HCT116 (cell line): ENCODE data around the gene LENG9. TPM values are rescaled to one million over a fixed set of nuclear protein-coding genes. Genes with fewer than 3 reads are reported as not detected.

Source experiments
- ATAC-seq: fragments of 200-7000 bp; cut with Tn5 transposase; 2 replicates; pipeline ENCODE4 v1.9.1; 2020; ENCODE audit warnings: mild to moderate bottlenecking, moderate library complexity
- BruUV-seq: library from RNA; stranded (reverse); fragments of 400-500 nt; replicated peaks from 2 replicates; lab custom pipeline; 2021; lab: Mats Ljungman, UMichigan
- CTCF ChIA-PET: fragments of 300-600 bp; sonication (Branson Sonifier 250); formaldehyde crosslinking; loops from one replicate; lab custom pipeline; 2021; ENCODE audit warnings: antibody characterized with exemption; lab: Charles Lee
- POLR2A ChIA-PET: fragments of 300-600, 350-600 bp; sonication (Branson Sonifier 250); formaldehyde crosslinking; loops from one replicate; lab custom pipeline; 2021; ENCODE audit warnings: antibody characterized with exemption; lab: Charles Lee
- RAD21 ChIA-PET, 2 experiments: fragments of 300-600 bp; sonication (Branson Sonifier 250); formaldehyde crosslinking; loops; one replicate each; lab custom pipeline; 2023; ENCODE audit warnings: low total read pairs in 2 of 2; ENCODE audit not compliant: uncharacterized antibody in 2 of 2, unreplicated experiment in 2 of 2, low non-redundant PET in 1 of 2; lab: Charles Lee
- DNase-seq: peaks from one replicate; pipeline ENCODE4 v3.0.0-alpha.2; 2010; ENCODE audit warnings: low read depth, low spot score
- H2AFZ ChIP-seq: fragments of 200-600 bp; shearing (Covaris generic), sonication (generic); 2 replicates; pipeline ENCODE4 v1.6.1; 2017; ENCODE audit warnings: low read depth, mixed run types, mixed read lengths, antibody characterized with exemption, low read length; ENCODE audit not compliant: poor library complexity, severe bottlenecking
- H3K27ac ChIP-seq: 2 replicates; pipeline ENCODE4 v1.5.1; 2012; ENCODE audit warnings: low read depth, low read length
- H3K27me3 ChIP-seq: fragments of 200-600 bp; sonication (generic); 2 replicates; pipeline ENCODE4 v1.6.1; 2016; ENCODE audit warnings: mixed run types, low read length, mixed read lengths; ENCODE audit not compliant: insufficient read depth
- H3K36me3 ChIP-seq, 2 experiments: fragments of 200-500 bp in 1 of 2; fragments of 200-600 bp in 1 of 2; sonication (Bioruptor generic) in 1 of 2; sonication (generic) in 1 of 2; 2 replicates each; pipeline versions ENCODE4 v1.5.1 to v1.6.1; 2014 to 2016; ENCODE audit warnings: low read length in 2 of 2, inconsistent platforms in 1 of 2, mixed read lengths in 1 of 2, mixed run types in 1 of 2; ENCODE audit not compliant: insufficient read depth in 2 of 2, control insufficient read depth in 1 of 2
- H3K4me1 ChIP-seq, 2 experiments: fragments of 200-600 bp in 1 of 2; sonication (generic) in 1 of 2; 2 replicates each; pipeline versions ENCODE4 v1.5.1 to v1.6.1; 2012 to 2017; ENCODE audit warnings: low read length in 2 of 2, inconsistent platforms in 1 of 2, mild to moderate bottlenecking in 1 of 2, mixed read lengths in 1 of 2, mixed run types in 1 of 2, moderate library complexity in 1 of 2; ENCODE audit not compliant: insufficient read depth in 2 of 2, control insufficient read depth in 1 of 2
- H3K4me2 ChIP-seq: fragments of 200-600 bp; sonication (generic); 2 replicates; pipeline ENCODE4 v1.6.1; 2017; ENCODE audit warnings: mixed run types, low read length, mixed read lengths
- H3K4me3 ChIP-seq, 2 experiments: fragments of 200-600 bp in 1 of 2; sonication (generic) in 1 of 2; replicated peaks in 1 of 2; 2 replicates each; pipeline ENCODE4 v1.5.1; 2011 to 2016; ENCODE audit warnings: low read length in 2 of 2, control low read depth in 1 of 2, low read depth in 1 of 2, mild to moderate bottlenecking in 1 of 2, mixed read lengths in 1 of 2, mixed run types in 1 of 2
- H3K79me2 ChIP-seq: fragments of 200-600 bp; sonication (generic); 2 replicates; pipeline ENCODE4 v1.6.1; 2017; ENCODE audit warnings: mild to moderate bottlenecking, mixed run types, low read length, moderate library complexity, mixed read lengths; ENCODE audit not compliant: insufficient read depth
- H3K9ac ChIP-seq: fragments of 200-600 bp; sonication (generic); 2 replicates; pipeline ENCODE4 v1.6.1; 2016; ENCODE audit warnings: low read length, mixed read lengths
- H3K9me2 ChIP-seq: fragments of 200-600 bp; sonication (generic), shearing (Covaris generic); 2 replicates; pipeline ENCODE4 v1.6.1; 2017; ENCODE audit warnings: mixed run types, mild to moderate bottlenecking, moderate library complexity; ENCODE audit not compliant: insufficient read depth
- H3K9me3 ChIP-seq, 2 experiments: fragments of 200-500 bp in 1 of 2; fragments of 200-600 bp in 1 of 2; sonication (Bioruptor generic) in 1 of 2; sonication (generic) in 1 of 2; 2 replicates each; pipeline ENCODE4 v1.6.1; 2014 to 2017; ENCODE audit warnings: low read length in 2 of 2, mixed read lengths in 2 of 2, inconsistent platforms in 1 of 2, low read depth in 1 of 2, mild to moderate bottlenecking in 1 of 2, mixed run types in 1 of 2, moderate library complexity in 1 of 2; ENCODE audit not compliant: control insufficient read depth in 1 of 2, insufficient read depth in 1 of 2
- H4K20me1 ChIP-seq: fragments of 200-600 bp; sonication (generic), shearing (Covaris generic); 2 replicates; pipeline ENCODE4 v1.6.1; 2017; ENCODE audit warnings: mixed run types, mild to moderate bottlenecking, moderate library complexity; ENCODE audit not compliant: insufficient read depth
- ATF3 ChIP-seq: IDR thresholded peaks from 2 replicates; pipeline ENCODE4 v1.6.1; 2012
- CBX3 ChIP-seq: IDR thresholded peaks from 2 replicates; pipeline ENCODE4 v1.6.1; 2012; ENCODE audit warnings: low read depth
- CTCF ChIP-seq, 3 experiments: fragments of 200-600 bp in 1 of 3; sonication (generic) in 1 of 3; IDR thresholded peaks in 2 of 3; conservative IDR thresholded peaks in 1 of 3; 2 replicates each; pipeline ENCODE4 v1.5.1; 2012 to 2017; ENCODE audit warnings: low read depth in 2 of 3, low read length in 2 of 3, antibody characterized with exemption in 1 of 3, borderline replicate concordance in 1 of 3, control low read depth in 1 of 3, mild to moderate bottlenecking in 1 of 3, mixed read lengths in 1 of 3, mixed run types in 1 of 3, moderate library complexity in 1 of 3; ENCODE audit not compliant: insufficient read depth in 1 of 3
- EGR1 ChIP-seq: IDR thresholded peaks from 2 replicates; pipeline ENCODE4 v1.6.1; 2012; ENCODE audit warnings: low read depth
- EZH2 ChIP-seq: fragments of 200-600 bp; sonication (generic); IDR thresholded peaks from 2 replicates; pipeline ENCODE4 v1.6.1; 2017; ENCODE audit warnings: antibody characterized with exemption, mixed run types
- EZH2phosphoT487 ChIP-seq: fragments of 200-600 bp; IDR thresholded peaks from 2 replicates; pipeline ENCODE4 v1.6.1; 2018; ENCODE audit warnings: antibody characterized with exemption, borderline replicate concordance
- FOSL1 ChIP-seq: IDR thresholded peaks from 2 replicates; pipeline ENCODE4 v1.6.1; 2012; ENCODE audit warnings: low read depth
- JUND ChIP-seq: IDR thresholded peaks from 2 replicates; pipeline ENCODE4 v1.6.1; 2012
- MAX ChIP-seq: IDR thresholded peaks from 2 replicates; pipeline ENCODE4 v1.6.1; 2012
- POLR2A ChIP-seq: IDR thresholded peaks from 2 replicates; pipeline ENCODE4 v1.7.0; 2011; ENCODE audit warnings: borderline replicate concordance; ENCODE audit not compliant: insufficient read depth, insufficient read length; ENCODE audit errors: extremely low read depth
- POLR2AphosphoS5 ChIP-seq: IDR thresholded peaks from 2 replicates; pipeline ENCODE4 v1.6.1; 2011; ENCODE audit warnings: mild to moderate bottlenecking, low read depth, low read length, moderate library complexity
- SIN3A ChIP-seq: IDR thresholded peaks from 2 replicates; pipeline ENCODE4 v1.6.1; 2012; ENCODE audit warnings: low read depth
- SP1 ChIP-seq: IDR thresholded peaks from 2 replicates; pipeline ENCODE4 v1.6.1; 2012; ENCODE audit warnings: low read depth
- SRF ChIP-seq: IDR thresholded peaks from 2 replicates; pipeline ENCODE4 v1.6.1; 2012; ENCODE audit warnings: low read depth
- TCF7L2 ChIP-seq: IDR thresholded peaks from 2 replicates; pipeline ENCODE4 v1.7.0; 2011; ENCODE audit warnings: borderline replicate concordance, inconsistent platforms; ENCODE audit not compliant: insufficient read depth, insufficient read length; ENCODE audit errors: extremely low read depth
- YY1 ChIP-seq: IDR thresholded peaks from 2 replicates; pipeline ENCODE4 v1.6.1; 2011; ENCODE audit warnings: low read length, low read depth, moderate library complexity, mild to moderate bottlenecking; ENCODE audit not compliant: insufficient replicate concordance; ENCODE audit errors: extremely low read depth
- ZNF274 ChIP-seq: fragments of 200-500 bp; sonication (Bioruptor generic); IDR thresholded peaks from 2 replicates; pipeline ENCODE4 v1.6.1; 2014; ENCODE audit warnings: mild to moderate bottlenecking, low read depth, low read length, inconsistent platforms
- intact Hi-C: fragments of 100-400 bp; cut with micrococcal nuclease; formaldehyde crosslinking; loops from 2 replicates; pipeline ENCODE4 v1.10.0; 2022
- total RNA-seq: library from RNA; stranded (reverse); gene quantifications from one replicate; pipeline ENCODE4 v1.2.1, GENCODE V29; 2021; ENCODE audit not compliant: unreplicated experiment
- TF ChIP-seq, protein P1 (sequence below): IDR thresholded peaks from 2 replicates; pipeline ENCODE4 v1.6.1; 2012; ENCODE audit warnings: low read depth
- TF ChIP-seq, protein P2 (sequence below): IDR thresholded peaks from 2 replicates; pipeline ENCODE4 v1.6.1; 2011; ENCODE audit warnings: mild to moderate bottlenecking, low read length, moderate library complexity; ENCODE audit not compliant: insufficient replicate concordance; ENCODE audit errors: extremely low read depth

LENG9 gene
- total RNA-seq, 1 experiment from 2014 or later, result 9.0 TPM

GRCh38 chr19:54489766-54490165 is 26.2 kb upstream of the LENG9 start:
- POLR2A ChIA-PET, result no interaction called here
- no peak for DNase-seq
- H3K36me3 ChIP-seq, result no peaks in the 10 kb centered on the region
- no peaks in the 10 kb centered on the region for H3K4me1 ChIP-seq
- CTCF ChIA-PET, result no interaction called here
- no peaks in the 10 kb centered on the region for H3K9me2 ChIP-seq
- no peak overlapping the region for H3K9ac ChIP-seq
- H3K27ac ChIP-seq, result no peak overlapping the region
- BruUV-seq, result no TSS peak
- H3K4me3 ChIP-seq, result no peak overlapping the region
- TF ChIP-seq POLR2AphosphoS5, result no peak
- TF ChIP-seq CTCF (IDR thresholded peaks at IDR 0.05 in 2 of 3, conservative IDR thresholded peaks at IDR 0.05 in 1 of 3; ENCODE audit: borderline replicate concordance in 1 of 3, insufficient read depth in 1 of 3, low read depth in 2 of 3, low read length in 2 of 3), result no peak
- TF ChIP-seq, protein P1, sequence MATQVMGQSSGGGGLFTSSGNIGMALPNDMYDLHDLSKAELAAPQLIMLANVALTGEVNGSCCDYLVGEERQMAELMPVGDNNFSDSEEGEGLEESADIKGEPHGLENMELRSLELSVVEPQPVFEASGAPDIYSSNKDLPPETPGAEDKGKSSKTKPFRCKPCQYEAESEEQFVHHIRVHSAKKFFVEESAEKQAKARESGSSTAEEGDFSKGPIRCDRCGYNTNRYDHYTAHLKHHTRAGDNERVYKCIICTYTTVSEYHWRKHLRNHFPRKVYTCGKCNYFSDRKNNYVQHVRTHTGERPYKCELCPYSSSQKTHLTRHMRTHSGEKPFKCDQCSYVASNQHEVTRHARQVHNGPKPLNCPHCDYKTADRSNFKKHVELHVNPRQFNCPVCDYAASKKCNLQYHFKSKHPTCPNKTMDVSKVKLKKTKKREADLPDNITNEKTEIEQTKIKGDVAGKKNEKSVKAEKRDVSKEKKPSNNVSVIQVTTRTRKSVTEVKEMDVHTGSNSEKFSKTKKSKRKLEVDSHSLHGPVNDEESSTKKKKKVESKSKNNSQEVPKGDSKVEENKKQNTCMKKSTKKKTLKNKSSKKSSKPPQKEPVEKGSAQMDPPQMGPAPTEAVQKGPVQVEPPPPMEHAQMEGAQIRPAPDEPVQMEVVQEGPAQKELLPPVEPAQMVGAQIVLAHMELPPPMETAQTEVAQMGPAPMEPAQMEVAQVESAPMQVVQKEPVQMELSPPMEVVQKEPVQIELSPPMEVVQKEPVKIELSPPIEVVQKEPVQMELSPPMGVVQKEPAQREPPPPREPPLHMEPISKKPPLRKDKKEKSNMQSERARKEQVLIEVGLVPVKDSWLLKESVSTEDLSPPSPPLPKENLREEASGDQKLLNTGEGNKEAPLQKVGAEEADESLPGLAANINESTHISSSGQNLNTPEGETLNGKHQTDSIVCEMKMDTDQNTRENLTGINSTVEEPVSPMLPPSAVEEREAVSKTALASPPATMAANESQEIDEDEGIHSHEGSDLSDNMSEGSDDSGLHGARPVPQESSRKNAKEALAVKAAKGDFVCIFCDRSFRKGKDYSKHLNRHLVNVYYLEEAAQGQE, result no peak
- TF ChIP-seq EGR1, result no peak
- no peak for TF ChIP-seq EZH2
- TF ChIP-seq POLR2A, result no peak
- no peak for TF ChIP-seq SIN3A
- TF ChIP-seq SP1, result no peak
- TF ChIP-seq CBX3, result no peak
- no peak for TF ChIP-seq YY1
- no peak for TF ChIP-seq FOSL1
- TF ChIP-seq ZNF274, result no peak
- TF ChIP-seq, protein P2, sequence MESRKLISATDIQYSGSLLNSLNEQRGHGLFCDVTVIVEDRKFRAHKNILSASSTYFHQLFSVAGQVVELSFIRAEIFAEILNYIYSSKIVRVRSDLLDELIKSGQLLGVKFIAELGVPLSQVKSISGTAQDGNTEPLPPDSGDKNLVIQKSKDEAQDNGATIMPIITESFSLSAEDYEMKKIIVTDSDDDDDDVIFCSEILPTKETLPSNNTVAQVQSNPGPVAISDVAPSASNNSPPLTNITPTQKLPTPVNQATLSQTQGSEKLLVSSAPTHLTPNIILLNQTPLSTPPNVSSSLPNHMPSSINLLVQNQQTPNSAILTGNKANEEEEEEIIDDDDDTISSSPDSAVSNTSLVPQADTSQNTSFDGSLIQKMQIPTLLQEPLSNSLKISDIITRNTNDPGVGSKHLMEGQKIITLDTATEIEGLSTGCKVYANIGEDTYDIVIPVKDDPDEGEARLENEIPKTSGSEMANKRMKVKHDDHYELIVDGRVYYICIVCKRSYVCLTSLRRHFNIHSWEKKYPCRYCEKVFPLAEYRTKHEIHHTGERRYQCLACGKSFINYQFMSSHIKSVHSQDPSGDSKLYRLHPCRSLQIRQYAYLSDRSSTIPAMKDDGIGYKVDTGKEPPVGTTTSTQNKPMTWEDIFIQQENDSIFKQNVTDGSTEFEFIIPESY, result no peak
- no peak for TF ChIP-seq EZH2phosphoT487
- no peak for TF ChIP-seq MAX
- no peak for TF ChIP-seq SRF
- TF ChIP-seq ATF3, result no peak
- TF ChIP-seq TCF7L2, result no peak
- TF ChIP-seq JUND, result no peak
- TF ChIP-seq, all 23 proteins: peak for 0
- RAD21 ChIA-PET, result no interaction called here
- no peak for ATAC-seq
- H3K4me2 ChIP-seq, result no peak overlapping the region
- H3K79me2 ChIP-seq, result no peaks in the 10 kb centered on the region
- no peaks in the 10 kb centered on the region for H3K9me3 ChIP-seq
- H4K20me1 ChIP-seq, result no peaks in the 10 kb centered on the region
- no peak overlapping the region for H2AFZ ChIP-seq
- intact Hi-C loops, result no loop called here
- peaks cover 25% of the 10 kb centered on the region for H3K27me3 ChIP-seq
